Right atrium auricular region (tissue), 2 donors: ENCODE measurements around the gene PPM1H. TPM values are rescaled to one million over a fixed set of nuclear protein-coding genes. Genes with fewer than 3 reads are reported as not detected.

Experiments used
- DNase-seq: peaks from one replicate; pipeline ENCODE4 v3.0.0-alpha.2; 2019; ENCODE audit warnings: low spot score
- H3K27ac ChIP-seq, 2 donors: fragments of 200-600 bp; sonication (generic); 1 replicate in 1 of 2; 2 replicates in 1 of 2; pipeline ENCODE4 v1.5.1; 2016 to 2019
- H3K27me3 ChIP-seq, 2 donors: fragments of 200-600 bp; sonication (generic); one replicate each; pipeline versions ENCODE4 v1.5.1 to v1.6.0; 2017 to 2019
- H3K36me3 ChIP-seq: fragments of 200-600 bp; sonication (generic); one replicate; pipeline ENCODE4 v1.5.1; 2016
- H3K4me1 ChIP-seq, 2 donors: fragments of 200-600 bp; sonication (generic); one replicate each; pipeline versions ENCODE4 v1.5.1 to v1.6.0; 2017 to 2019
- H3K4me3 ChIP-seq, 2 donors: fragments of 200-600 bp; sonication (generic); 1 replicate in 1 of 2; 2 replicates in 1 of 2; pipeline ENCODE4 v1.5.1; 2017 to 2019; ENCODE audit warnings: mild to moderate bottlenecking in 1 of 2, moderate library complexity in 1 of 2
- H3K9me3 ChIP-seq, 2 donors: fragments of 200-600 bp; sonication (generic); one replicate each; pipeline ENCODE4 v1.5.1; 2019
- total RNA-seq, 2 donors: library from RNA; depleted of rRNA; stranded (reverse); fragments of >200 nt; gene quantifications; one replicate each; pipeline ENCODE4 v1.1.0, GENCODE V29; 2016
- TF ChIP-seq, protein P1 (sequence below), 2 donors: fragments of 200-600 bp; sonication (generic); IDR thresholded peaks; one replicate each; pipeline ENCODE4 v1.5.1; 2019; ENCODE audit warnings: antibody characterized with exemption in 2 of 2

Gene PPM1H
- total RNA-seq, 2 donors from 2014 or later = 3.1 to 5.0 TPM

GRCh38 chr12:62778187-62778586, 156.8 kb downstream of the PPM1H start:
- Histone ChIP-seq H3K9me3 (no peaks in the 10 kb centered on the region), H3K4me3 (no peak overlapping the region), H3K36me3 (no peaks in the 10 kb centered on the region), H3K4me1 (no peaks in the 10 kb centered on the region), H3K27me3 (no peaks in the 10 kb centered on the region), H3K27ac (no peak overlapping the region)
- DNase-seq = no peak
- TF ChIP-seq, protein P1, sequence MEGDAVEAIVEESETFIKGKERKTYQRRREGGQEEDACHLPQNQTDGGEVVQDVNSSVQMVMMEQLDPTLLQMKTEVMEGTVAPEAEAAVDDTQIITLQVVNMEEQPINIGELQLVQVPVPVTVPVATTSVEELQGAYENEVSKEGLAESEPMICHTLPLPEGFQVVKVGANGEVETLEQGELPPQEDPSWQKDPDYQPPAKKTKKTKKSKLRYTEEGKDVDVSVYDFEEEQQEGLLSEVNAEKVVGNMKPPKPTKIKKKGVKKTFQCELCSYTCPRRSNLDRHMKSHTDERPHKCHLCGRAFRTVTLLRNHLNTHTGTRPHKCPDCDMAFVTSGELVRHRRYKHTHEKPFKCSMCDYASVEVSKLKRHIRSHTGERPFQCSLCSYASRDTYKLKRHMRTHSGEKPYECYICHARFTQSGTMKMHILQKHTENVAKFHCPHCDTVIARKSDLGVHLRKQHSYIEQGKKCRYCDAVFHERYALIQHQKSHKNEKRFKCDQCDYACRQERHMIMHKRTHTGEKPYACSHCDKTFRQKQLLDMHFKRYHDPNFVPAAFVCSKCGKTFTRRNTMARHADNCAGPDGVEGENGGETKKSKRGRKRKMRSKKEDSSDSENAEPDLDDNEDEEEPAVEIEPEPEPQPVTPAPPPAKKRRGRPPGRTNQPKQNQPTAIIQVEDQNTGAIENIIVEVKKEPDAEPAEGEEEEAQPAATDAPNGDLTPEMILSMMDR (IDR thresholded peaks at IDR 0.05) = no peak

- TF ChIP-seq, protein P1 (IDR thresholded peaks at IDR 0.05) = no peak
- H3K9me3 ChIP-seq = no peaks in the 10 kb centered on the region
- H3K36me3 ChIP-seq = no peaks in the 10 kb centered on the region
- no peaks in the 10 kb centered on the region for H3K4me1 ChIP-seq
- no peak overlapping the region for H3K27ac ChIP-seq
- no peaks in the 10 kb centered on the region for H3K27me3 ChIP-seq
- H3K4me3 ChIP-seq = no peak overlapping the region
- DNase-seq = no peak
Measured at GRCh38 chr12:62776997-62777396, 158.0 kb downstream of the PPM1H start.

GRCh38 chr12:62776575-62776974, 158.4 kb downstream of the PPM1H start:
- H3K27ac ChIP-seq = no peak overlapping the region

DNA sequence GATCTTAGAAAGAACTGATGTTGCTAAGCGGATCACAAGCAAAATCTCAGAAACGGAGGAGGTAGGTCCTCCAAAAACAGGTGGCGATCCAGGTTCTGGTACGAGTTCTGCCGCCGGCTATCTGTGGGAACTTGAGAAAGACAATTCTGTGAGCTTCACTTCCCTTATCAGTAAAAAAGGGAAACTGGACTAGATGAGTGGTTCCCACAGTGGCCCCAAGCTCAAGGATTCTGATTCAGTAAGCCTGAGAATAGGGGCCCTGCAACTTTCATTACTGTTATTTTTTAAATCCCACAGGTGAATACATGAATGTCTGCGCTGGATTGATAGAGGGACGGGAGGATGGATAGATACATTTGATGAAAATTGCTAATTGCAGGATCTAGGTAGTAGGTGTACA, 160.2 kb downstream of the PPM1H start:
- Histone ChIP-seq H3K4me3 (no peak overlapping the region), H3K4me1 (no peaks in the 10 kb centered on the region), H3K36me3 (no peaks in the 10 kb centered on the region), H3K9me3 (no peaks in the 10 kb centered on the region), H3K27me3 (no peaks in the 10 kb centered on the region), H3K27ac (no peak overlapping the region)
- DNase-seq = no peak
- TF ChIP-seq, protein P1 (IDR thresholded peaks at IDR 0.05) = no peak

More at GRCh38 chr12:62776575-62776974, 158.4 kb downstream of the PPM1H start:
- DNase-seq = no peak
- H3K9me3 ChIP-seq = no peaks in the 10 kb centered on the region
- H3K4me3 ChIP-seq = no peak overlapping the region
- no peaks in the 10 kb centered on the region for H3K4me1 ChIP-seq
- H3K27me3 ChIP-seq = no peaks in the 10 kb centered on the region
- no peaks in the 10 kb centered on the region for H3K36me3 ChIP-seq
- TF ChIP-seq, protein P1 (IDR thresholded peaks at IDR 0.05) = no peak

DNA sequence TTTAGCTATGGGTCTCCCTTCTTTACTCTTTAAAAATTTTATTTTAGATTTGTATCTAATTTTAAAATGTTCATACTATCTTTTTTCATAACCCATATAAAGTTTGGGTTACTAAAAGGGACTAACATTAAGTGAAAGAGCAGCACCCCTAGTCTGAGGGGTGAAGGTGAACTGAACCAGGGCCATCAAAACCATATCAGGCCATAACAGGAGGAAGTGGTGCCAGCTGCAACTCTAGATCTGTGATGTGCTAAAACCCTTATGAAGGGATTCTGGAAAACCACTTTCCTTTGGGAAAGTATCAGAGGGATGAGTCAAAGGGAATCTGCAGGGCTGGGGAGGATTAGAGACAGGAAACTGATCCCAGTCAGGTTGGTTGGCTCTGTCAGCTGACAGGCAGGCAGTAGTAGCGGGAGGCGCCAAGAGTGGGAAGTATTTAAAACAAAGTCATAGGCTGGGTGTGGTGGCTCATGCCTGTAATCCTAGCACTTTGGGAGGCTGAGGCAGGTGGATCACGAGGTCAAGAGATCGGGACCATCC, 162.5 kb downstream of the PPM1H start:
- Histone ChIP-seq H3K27ac (no peak overlapping the region), H3K27me3 (no peaks in the 10 kb centered on the region), H3K4me3 (no peak overlapping the region), H3K36me3 (no peaks in the 10 kb centered on the region), H3K9me3 (no peaks in the 10 kb centered on the region), H3K4me1 (peaks cover 0 to 2% of the 10 kb centered on the region in 2 donors)
- TF ChIP-seq, protein P1 (IDR thresholded peaks at IDR 0.05) = no peak
- DNase-seq = no peak

DNA sequence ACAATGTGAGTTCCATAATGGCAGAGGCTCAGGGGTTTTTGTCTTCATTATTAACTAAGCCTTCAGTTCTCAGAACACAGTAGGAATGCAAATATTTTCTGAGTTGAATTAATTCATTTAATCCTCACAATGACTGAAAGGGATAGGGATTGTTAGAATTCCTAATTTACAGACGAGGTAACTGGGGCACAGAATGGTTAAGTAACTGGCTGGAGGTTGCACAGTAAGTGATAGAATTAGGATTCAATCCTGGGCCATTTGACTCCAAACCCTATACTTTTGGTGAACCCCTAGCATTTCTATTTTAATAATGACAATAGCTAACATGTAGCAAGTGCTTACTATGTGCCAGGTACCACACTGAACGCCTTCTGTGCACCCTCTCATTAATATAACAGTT, 163.1 kb downstream of the PPM1H start:
- Histone ChIP-seq H3K4me1 (peaks cover 0 to 8% of the 10 kb centered on the region in 2 donors), H3K9me3 (no peaks in the 10 kb centered on the region), H3K4me3 (no peak overlapping the region), H3K36me3 (no peaks in the 10 kb centered on the region), H3K27ac (no peak overlapping the region), H3K27me3 (no peaks in the 10 kb centered on the region)
- DNase-seq = no peak
- TF ChIP-seq, protein P1 (IDR thresholded peaks at IDR 0.05) = no peak
